Eye (tissue), 1 donor: ENCODE measurements around the gene SAP130.
"Not testable (repeated sequence)": the region's sequence is repeated elsewhere in the genome, so short reads cannot be mapped to it uniquely, and the experiment has no call there.

ENCODE experiments used
- DNase-seq: peaks from one replicate; pipeline ENCODE4 v3.0.0-alpha.2; 2015

The SAP130 gene

DNA sequence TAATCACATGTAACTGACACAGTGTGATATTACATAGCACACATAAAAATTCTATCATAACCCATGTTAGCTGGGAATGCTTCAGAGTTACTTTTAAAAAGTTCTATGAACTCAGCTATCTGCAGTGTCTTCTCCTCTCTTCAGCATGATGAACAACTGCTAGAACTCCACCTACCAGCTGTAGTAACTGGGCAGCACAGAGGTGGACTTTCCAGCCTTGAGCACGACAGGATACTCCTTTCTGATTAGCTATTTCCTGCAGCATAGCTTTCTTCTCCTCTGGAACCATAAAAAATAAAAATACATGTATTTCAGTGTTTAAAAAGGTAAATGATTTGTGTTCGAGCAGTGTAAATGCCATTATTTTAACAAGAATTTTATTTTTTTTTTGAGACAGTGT is 82.6 kb downstream of the SAP130 start:
- DNase-seq = no peak

- DNase-seq = no peak
Measured at GRCh38 chr2:127943186-127943585, 84.7 kb downstream of the SAP130 start.

DNA sequence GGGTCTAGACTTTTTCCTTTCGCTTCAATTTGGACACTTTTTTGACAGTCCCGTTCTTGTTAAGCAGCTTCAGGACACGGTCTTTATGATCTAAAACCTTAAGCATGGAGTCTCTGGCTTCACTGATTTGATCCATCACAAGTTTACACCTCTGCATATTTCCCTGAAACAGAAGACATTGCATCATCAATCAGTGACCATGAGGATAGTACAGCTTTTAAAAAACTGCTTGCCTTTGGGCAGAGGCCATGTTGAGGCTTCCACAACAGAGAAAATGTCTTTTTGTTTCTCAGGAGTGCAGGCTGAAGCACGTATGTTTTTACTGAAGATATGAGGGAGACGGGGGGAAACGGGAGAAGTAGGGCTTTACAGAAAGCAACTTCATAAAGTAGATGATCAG is 85.9 kb downstream of the SAP130 start:
- no peak for DNase-seq

DNA sequence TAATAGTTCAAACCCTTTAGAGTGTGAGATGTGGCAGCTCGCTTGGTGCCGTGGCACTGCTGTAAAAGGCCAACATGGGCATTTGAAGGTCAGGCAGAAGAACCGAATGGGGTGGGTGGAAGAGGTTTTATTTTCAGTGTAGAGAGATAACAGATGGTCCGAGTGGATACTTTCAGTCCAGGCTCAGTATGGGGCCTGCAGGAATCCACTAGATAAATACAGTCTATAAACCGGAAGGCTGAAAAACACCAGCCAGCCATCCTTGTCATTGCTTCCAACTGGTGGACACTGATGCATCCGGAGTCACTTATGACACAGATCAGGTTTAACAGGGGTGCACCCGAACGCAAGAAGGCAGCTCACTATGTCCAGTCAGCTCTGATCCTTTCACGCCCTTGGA is 86.4 kb downstream of the SAP130 start:
- DNase-seq = no peak

- DNase-seq = no peak
Measured at GRCh38 chr2:127940641-127941040, 87.2 kb downstream of the SAP130 start.

DNA sequence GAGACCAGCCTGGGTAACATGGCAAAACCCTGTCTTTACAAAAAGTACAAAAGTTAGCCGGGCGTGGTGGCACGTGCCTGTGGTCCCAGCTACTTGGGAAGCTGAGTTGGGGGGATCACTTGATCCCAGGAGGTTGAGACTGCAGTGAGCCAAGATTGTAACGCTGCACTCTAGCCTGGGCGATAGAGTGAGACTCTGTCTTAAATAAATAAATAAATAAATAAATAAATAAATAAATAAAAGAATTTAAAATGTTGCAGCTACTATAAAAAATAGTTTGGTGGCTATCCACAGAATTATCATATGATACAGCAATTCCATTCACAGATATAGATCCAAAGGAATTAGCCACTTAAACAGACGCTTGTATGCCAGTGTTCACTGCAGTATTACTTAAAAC is 92.5 kb downstream of the SAP130 start:
- no peak for DNase-seq

DNA sequence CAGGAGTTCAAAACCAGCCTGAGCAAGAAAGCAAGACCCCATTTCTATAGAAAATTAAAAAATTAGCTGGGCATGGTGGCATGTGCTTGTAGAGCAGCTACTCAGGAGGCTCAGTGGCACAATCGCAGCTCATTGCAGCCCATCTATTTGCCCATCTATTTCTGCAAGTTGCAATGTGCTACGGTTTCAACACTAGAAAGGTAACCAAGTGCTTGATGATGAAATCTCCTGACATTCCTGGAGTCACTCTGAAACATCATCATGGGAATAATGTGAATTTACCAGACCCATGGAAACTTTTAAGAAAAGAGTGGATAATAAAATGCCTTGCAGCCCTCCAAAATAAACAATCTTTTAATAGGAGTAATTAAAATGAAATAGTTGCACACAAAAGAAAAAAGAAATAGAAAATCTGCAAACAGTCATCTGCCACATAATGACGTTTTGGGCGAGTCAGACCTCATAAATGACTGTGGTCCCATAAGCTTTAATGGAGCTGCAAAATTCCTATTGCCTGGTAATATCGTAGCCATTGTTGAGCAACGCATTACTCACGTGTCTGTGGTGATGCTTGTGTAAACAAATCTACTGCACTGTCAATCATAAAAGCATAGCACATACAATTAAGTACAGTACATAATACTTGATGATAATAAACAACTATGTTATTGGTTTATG is 95.5 kb downstream of the SAP130 start:
- DNase-seq = peak; percentile 3

- no peak for DNase-seq
Measured at GRCh38 chr2:127929449-127929848, 98.4 kb downstream of the SAP130 start.

DNA sequence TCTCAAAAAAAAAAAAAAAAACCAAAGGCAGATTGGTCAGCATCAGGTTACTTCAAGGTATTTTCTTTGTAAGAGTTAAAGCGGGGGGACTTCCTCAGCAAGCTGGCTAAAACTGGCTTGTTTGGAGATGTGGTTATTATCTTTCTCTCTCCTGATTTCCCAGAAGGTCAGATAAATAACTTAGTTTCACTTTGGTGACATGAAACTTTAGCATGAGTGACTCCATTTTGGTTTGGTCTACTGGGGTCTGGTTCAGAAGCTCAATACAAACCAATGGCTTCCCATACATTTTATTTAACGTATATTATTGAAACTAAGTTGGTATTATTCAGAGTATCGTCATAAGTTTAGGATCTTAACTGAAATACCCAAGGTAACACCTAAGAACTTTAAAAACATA is 100.5 kb downstream of the SAP130 start:
- DNase-seq = no peak

DNA sequence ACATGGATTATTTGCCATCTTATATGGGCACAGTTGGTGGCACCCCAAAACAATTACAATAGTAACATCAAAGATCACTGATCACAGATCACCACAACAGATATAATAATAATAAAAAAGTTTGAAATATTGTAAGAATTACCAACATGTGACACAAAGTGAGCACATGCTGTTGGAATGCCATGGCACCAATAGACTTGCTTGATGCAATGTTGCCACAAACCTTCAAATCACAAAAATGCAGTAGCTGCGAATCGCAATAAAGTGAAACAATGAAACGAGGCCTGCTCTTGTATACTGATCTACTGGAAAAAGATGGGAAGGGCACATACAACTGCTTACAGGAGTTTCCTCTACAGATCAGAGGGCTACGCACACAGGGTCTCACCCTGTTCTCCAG is 109.9 kb downstream of the SAP130 start:
- no peak for DNase-seq

DNA sequence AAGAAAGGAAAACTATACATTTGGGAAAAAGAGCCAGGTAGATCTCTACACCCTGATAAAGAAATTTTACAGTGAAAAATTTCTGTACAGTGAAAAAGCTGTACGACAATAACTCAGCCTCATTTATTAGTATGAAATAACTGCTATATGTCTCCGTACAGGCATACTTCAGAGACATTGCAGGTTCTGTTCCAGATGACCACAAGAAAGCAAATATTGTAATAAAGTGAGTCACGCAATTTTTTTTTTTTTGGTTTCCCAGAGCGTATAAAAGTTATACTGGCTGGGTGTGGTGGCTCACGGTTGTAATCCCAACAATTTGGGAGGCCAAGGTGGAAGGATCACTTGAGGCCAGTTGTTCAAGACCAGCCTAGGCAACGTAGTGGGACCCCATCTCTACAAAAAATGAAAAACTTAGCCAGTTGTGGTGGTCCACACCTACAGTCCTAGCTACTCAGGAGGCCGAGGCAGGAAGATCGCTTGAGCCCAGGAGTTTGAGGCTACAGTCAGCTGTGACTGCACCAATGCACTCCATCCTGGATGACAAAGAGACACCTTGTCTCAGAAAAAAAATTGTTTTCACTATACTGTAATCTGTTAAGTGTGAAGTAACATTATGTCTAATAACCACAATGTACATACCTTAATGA is 113.9 kb downstream of the SAP130 start:
- DNase-seq = no peak

DNA sequence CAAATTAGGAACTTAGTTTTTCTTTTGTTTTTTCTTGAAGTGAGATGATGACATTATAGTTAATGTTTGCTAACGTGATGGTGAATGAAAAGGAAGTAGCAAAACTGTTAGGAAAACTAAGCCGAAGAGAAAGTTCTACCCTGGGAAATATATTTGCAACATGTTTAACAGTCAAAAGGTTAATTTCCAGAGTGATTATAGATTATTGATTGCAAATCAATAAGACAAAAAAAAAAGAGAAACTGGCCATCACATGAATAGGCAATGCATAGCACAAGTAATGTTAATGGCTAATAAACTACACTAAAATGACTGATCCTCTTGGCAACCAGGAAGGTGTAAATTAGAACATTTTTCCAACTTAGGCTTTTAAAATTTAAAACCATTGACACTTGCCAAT is 116.1 kb downstream of the SAP130 start:
- DNase-seq = no peak

GRCh38 chr2:127910415-127910814 is 117.4 kb downstream of the SAP130 start:
- DNase-seq = no peak

DNA sequence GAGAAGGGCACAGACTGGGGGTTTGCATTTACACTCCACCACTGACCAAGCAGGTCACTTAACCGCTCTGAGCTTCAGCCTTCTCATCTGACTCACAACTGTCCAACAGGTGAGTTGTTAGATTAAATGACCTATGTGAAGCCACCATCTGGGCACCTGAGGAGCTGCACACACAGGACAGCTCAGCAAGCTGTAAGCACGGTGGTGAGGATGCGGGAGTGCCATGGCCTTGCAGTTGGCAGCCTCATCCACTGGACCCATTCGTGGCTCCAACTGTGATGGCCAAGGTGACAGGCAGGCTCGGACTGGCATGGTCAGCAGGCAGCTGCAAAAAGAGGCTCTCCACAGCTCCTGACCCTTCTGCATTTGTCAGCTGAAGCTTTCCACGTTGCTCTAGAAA is 118.8 kb downstream of the SAP130 start:
- DNase-seq = no peak

DNA sequence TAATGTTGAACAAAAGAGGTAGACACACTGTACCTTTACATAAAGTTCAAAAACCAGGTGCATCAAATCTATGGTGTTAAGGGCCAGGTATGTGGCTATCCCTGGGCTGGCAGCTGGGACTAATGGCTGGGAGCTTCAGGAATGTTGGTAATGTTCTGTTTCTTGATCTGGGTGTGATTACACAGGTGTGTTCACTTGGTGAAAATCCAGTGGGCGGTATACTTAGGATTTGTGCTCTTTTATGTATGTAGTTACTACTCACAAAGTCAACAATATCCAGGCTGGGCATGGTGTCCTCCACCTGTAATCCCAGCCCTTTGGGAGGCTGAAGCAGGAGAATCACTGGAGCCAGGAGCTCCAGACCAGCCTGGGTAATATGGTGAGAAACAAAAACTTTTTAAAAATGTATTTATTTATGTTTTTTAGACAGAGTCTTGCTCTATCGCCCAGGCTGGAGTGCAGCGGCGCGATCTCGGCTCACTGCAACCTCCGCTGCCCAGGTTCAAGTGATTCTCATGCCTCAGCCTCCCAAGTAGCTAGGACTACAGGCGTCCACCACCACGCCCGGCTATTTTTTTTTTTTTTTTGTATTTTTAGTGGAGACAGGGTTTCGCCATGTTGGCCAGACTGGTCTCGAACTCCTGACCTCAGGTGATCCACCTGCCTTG is 120.0 kb downstream of the SAP130 start:
- not testable (repeated sequence) for DNase-seq

GRCh38 chr2:127906206-127906926 is 121.5 kb downstream of the SAP130 start:
- no peak for DNase-seq

GRCh38 chr2:127901339-127902056 is 126.4 kb downstream of the SAP130 start:
- no peak for DNase-seq

- no peak for DNase-seq
Measured at GRCh38 chr2:127897531-127898211, 130.2 kb downstream of the SAP130 start.

DNA sequence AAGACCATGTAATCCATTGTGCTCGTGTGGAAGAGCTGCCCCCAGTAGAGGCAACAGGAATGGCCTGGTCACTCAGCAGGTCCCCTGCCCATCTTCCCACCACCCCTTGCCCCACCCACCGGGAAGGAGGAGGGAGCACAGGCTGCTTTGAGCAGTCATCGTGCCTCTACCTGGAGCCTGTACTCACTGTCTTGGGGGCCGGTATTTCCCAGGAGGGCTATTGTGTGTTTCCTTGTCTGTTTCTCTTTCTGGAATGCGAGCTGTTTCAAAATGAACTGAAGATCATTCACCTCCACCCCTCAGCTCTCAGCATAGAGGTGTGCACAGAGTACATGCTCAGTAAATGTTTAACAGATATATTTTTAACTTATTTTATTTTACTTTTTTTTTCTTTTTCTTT is 134.4 kb downstream of the SAP130 start:
- DNase-seq = no peak

- DNase-seq = no peak
Measured at GRCh38 chr2:127893033-127893432, 134.8 kb downstream of the SAP130 start.

- DNase-seq = no peak
Measured at GRCh38 chr2:127891811-127892210, 136.0 kb downstream of the SAP130 start.
